ENCODE results near the gene ETV2. TPM values are rescaled to one million over a fixed set of nuclear protein-coding genes. Genes with fewer than 3 reads are reported as not detected.

ETV2 gene
- total and polyA plus RNA-seq, 7 experiments from 2014 or later, result 0.56 to 0.89 (median 0.70) TPM; not detected in 2

DNA sequence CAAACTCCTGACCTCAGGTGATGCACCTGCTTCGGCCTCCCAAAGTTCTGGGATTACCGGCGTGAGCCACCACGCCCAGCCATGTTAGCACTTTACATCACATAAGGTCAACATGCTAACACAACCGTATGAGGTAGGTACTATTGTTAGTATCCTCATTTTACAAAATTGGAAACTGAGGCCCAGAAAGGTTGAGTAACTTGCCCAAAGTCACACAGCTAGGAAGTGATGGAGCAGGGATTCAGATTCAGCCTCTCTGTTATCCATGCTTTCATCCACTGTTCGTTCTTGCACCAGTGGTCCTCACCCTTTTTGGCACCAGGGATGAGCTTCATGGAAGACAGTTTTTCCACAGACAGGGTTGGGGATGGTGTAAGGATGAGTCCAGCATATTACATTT is 15.2 kb downstream of the ETV2 start:
- H3K27ac Mint-ChIP-seq, result no peak overlapping the region
- H3K27me3 ChIP-seq (ENCODE audit: control insufficient read depth in 2 of 2, insufficient read depth in 2 of 2, low read length in 2 of 2), result no peaks in the 10 kb centered on the region
- ChIA-PET CTCF (no interaction called here), POLR2A (interaction anchor here (0.7 kb wide), 1 partner anchor 27 kb away, joined by 3 read pairs; no protein-coding TSS in a partner anchor)
- H3K4me3 Mint-ChIP-seq, result no peak overlapping the region
- ATAC-seq (no peak), DNase-seq (no peak)
- H3K27me3 Mint-ChIP-seq, result no peaks in the 10 kb centered on the region
- H3K9me3 ChIP-seq (ENCODE audit: control insufficient read depth in 2 of 3, low read length in 3 of 3), result no peaks in the 10 kb centered on the region
- no peak overlapping the region for H3K27ac ChIP-seq (ENCODE audit: low read depth, low read length)
- H3K4me3 ChIP-seq (ENCODE audit: low read length), result no peak overlapping the region
- H3K36me3 ChIP-seq (ENCODE audit: control insufficient read depth in 2 of 3, insufficient read depth in 3 of 3, low read length in 3 of 3), result peaks cover 0 to 57% (median 17%) of the 10 kb centered on the region in 3 experiments
- intact Hi-C loops (cut with micrococcal nuclease), result no loop called here
- peaks cover 2 to 24% (median 11%) of the 10 kb centered on the region in 7 donors for H3K4me1 Mint-ChIP-seq
- H3K9me3 Mint-ChIP-seq, result no peaks in the 10 kb centered on the region
- no peaks in the 10 kb centered on the region for H3K4me1 ChIP-seq (ENCODE audit: control insufficient read depth in 2 of 2, insufficient read depth in 2 of 2, low read length in 2 of 2)
- H3K36me3 Mint-ChIP-seq, result peaks cover 5 to 37% (median 21%) of the 10 kb centered on the region in 5 donors

- Mint-ChIP-seq H3K4me1 (peaks cover 0 to 28% (median 11%) of the 10 kb centered on the region in 7 donors), H3K9me3 (no peaks in the 10 kb centered on the region), H3K4me3 (no peak overlapping the region), H3K27me3 (no peaks in the 10 kb centered on the region), H3K36me3 (peaks cover 5 to 36% (median 24%) of the 10 kb centered on the region in 5 donors), H3K27ac (peak overlapping the region in 3 of 9 donors; percentile 3 to 37 (median 28))
- CTCF ChIA-PET, result interaction anchor here (0.7 kb wide), 1 partner anchor 13 kb away, joined by 5 read pairs; no protein-coding TSS in a partner anchor
- Histone ChIP-seq H3K9me3 (ENCODE audit: control insufficient read depth in 2 of 3, low read length in 3 of 3) (no peaks in the 10 kb centered on the region), H3K36me3 (ENCODE audit: control insufficient read depth in 2 of 3, insufficient read depth in 3 of 3, low read length in 3 of 3) (peaks cover 0 to 51% (median 17%) of the 10 kb centered on the region in 3 experiments), H3K4me3 (ENCODE audit: low read length) (no peak overlapping the region), H3K4me1 (ENCODE audit: control insufficient read depth in 2 of 2, insufficient read depth in 2 of 2, low read length in 2 of 2) (no peaks in the 10 kb centered on the region), H3K27me3 (ENCODE audit: control insufficient read depth in 2 of 2, insufficient read depth in 2 of 2, low read length in 2 of 2) (no peaks in the 10 kb centered on the region), H3K27ac (ENCODE audit: low read depth, low read length) (no peak overlapping the region)
- ATAC-seq (no peak), DNase-seq (no peak)
- intact Hi-C loops (cut with micrococcal nuclease), result no loop called here
- POLR2A ChIA-PET, result interaction anchor here (0.7 to 1.1 kb wide), 2 partner anchors 10 to 35 kb away, joined by 3 to 5 read pairs; partner anchors contain the start of gene COX6B1
These were observed 16.6 kb downstream of the ETV2 start for GRCh38 chr19:35657904-35658700.

- Histone ChIP-seq H3K4me3 (ENCODE audit: low read length) (no peak overlapping the region), H3K4me1 (ENCODE audit: control insufficient read depth in 2 of 2, insufficient read depth in 2 of 2, low read length in 2 of 2) (no peaks in the 10 kb centered on the region), H3K36me3 (ENCODE audit: control insufficient read depth in 2 of 3, insufficient read depth in 3 of 3, low read length in 3 of 3) (peaks cover 0 to 17% (median 0%) of the 10 kb centered on the region in 3 experiments), H3K9me3 (ENCODE audit: control insufficient read depth in 2 of 3, low read length in 3 of 3) (no peaks in the 10 kb centered on the region), H3K27me3 (ENCODE audit: control insufficient read depth in 2 of 2, insufficient read depth in 2 of 2, low read length in 2 of 2) (no peaks in the 10 kb centered on the region), H3K27ac (ENCODE audit: low read depth, low read length) (no peak overlapping the region)
- Mint-ChIP-seq H3K4me3 (no peak overlapping the region), H3K9me3 (no peaks in the 10 kb centered on the region), H3K36me3 (peaks cover 5 to 20% (median 15%) of the 10 kb centered on the region in 5 donors), H3K27ac (peak overlapping the region in 1 of 9 donors; percentile 4), H3K4me1 (peaks cover 0 to 17% (median 3%) of the 10 kb centered on the region in 7 donors), H3K27me3 (no peaks in the 10 kb centered on the region)
- intact Hi-C loops (cut with micrococcal nuclease), result no loop called here
- CTCF ChIA-PET, result no interaction called here
- no peak for ATAC-seq
- POLR2A ChIA-PET, result no interaction called here
- DNase-seq, result no peak
These were observed 20.4 kb downstream of the ETV2 start for GRCh38 chr19:35661995-35662340.

DNA sequence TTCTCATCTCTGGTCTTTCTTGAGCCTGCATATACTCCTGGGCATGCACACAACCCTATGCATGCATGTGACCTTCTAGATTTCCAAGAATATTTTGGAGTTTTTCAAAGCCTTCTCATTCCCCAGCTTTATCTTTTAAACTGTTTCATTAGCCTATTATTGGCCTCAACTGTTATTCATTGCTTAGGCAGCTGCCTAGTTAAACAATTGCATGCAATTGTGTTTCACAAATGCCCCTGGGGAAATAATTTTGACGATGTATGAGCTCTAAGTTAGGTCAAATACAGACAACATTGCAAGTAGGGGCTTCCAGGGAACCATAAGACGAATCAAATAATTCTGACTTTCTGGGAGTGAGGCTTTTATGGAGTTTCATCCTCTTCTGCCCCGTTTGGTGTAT is 22.4 kb downstream of the ETV2 start:
- ChIA-PET CTCF (no interaction called here), POLR2A (no interaction called here)
- no peaks in the 10 kb centered on the region for H3K9me3 Mint-ChIP-seq
- Histone ChIP-seq H3K4me3 (ENCODE audit: low read length) (no peak overlapping the region), H3K9me3 (ENCODE audit: control insufficient read depth in 2 of 3, low read length in 3 of 3) (no peaks in the 10 kb centered on the region), H3K36me3 (ENCODE audit: control insufficient read depth in 2 of 3, insufficient read depth in 3 of 3, low read length in 3 of 3) (no peaks in the 10 kb centered on the region), H3K27ac (ENCODE audit: low read depth, low read length) (no peak overlapping the region), H3K27me3 (ENCODE audit: control insufficient read depth in 2 of 2, insufficient read depth in 2 of 2, low read length in 2 of 2) (no peaks in the 10 kb centered on the region), H3K4me1 (ENCODE audit: control insufficient read depth in 2 of 2, insufficient read depth in 2 of 2, low read length in 2 of 2) (no peaks in the 10 kb centered on the region)
- H3K4me1 Mint-ChIP-seq, result peaks cover 0 to 11% (median 3%) of the 10 kb centered on the region in 7 donors
- H3K27ac Mint-ChIP-seq, result peak overlapping the region in 2 of 9 donors; percentile 16 to 51
- DNase-seq (no peak), ATAC-seq (no peak)
- intact Hi-C loops (cut with micrococcal nuclease), result no loop called here
- peaks cover 0 to 15% (median 8%) of the 10 kb centered on the region in 5 donors for H3K36me3 Mint-ChIP-seq
- H3K4me3 Mint-ChIP-seq, result no peak overlapping the region
- peaks cover 0 to 3% (median 0%) of the 10 kb centered on the region in 5 donors for H3K27me3 Mint-ChIP-seq

DNA sequence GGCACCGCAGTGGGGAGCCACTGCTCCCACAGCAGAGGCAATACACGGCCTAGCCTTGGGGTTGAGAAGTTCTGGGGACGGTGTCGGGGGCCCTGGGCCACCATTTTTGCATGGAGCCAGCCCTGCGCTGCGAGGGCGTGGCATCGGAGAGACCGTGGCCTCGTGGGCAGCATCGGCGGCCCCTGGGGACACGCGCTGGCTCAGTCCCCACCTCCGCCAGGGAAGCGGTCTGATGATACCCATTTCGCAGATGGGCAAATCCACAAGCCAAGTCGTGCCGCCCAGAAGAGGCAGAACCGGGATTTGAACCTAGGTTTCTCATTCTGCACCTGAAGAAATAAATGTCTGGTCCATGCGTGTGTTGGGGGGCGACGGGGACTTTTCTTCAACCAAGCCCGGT is 23.6 kb downstream of the ETV2 start:
- Mint-ChIP-seq H3K4me3 (no peak overlapping the region), H3K27me3 (peaks cover 0 to 12% (median 4%) of the 10 kb centered on the region in 5 donors), H3K27ac (peak overlapping the region in 1 of 9 donors; percentile 25), H3K36me3 (peaks cover 0 to 11% (median 3%) of the 10 kb centered on the region in 5 donors), H3K4me1 (peaks cover 0 to 8% (median 3%) of the 10 kb centered on the region in 7 donors), H3K9me3 (peaks cover 0 to 2% (median 0%) of the 10 kb centered on the region in 11 donors)
- Histone ChIP-seq H3K4me1 (ENCODE audit: control insufficient read depth in 2 of 2, insufficient read depth in 2 of 2, low read length in 2 of 2) (no peaks in the 10 kb centered on the region), H3K9me3 (ENCODE audit: control insufficient read depth in 2 of 3, low read length in 3 of 3) (no peaks in the 10 kb centered on the region), H3K27me3 (ENCODE audit: control insufficient read depth in 2 of 2, insufficient read depth in 2 of 2, low read length in 2 of 2) (no peaks in the 10 kb centered on the region), H3K27ac (ENCODE audit: low read depth, low read length) (no peak overlapping the region), H3K4me3 (ENCODE audit: low read length) (no peak overlapping the region), H3K36me3 (ENCODE audit: control insufficient read depth in 2 of 3, insufficient read depth in 3 of 3, low read length in 3 of 3) (no peaks in the 10 kb centered on the region)
- no peak for DNase-seq
- intact Hi-C loops (cut with micrococcal nuclease), result no loop called here
- ATAC-seq, result no peak
- POLR2A ChIA-PET, result no interaction called here
- CTCF ChIA-PET, result no interaction called here

DNA sequence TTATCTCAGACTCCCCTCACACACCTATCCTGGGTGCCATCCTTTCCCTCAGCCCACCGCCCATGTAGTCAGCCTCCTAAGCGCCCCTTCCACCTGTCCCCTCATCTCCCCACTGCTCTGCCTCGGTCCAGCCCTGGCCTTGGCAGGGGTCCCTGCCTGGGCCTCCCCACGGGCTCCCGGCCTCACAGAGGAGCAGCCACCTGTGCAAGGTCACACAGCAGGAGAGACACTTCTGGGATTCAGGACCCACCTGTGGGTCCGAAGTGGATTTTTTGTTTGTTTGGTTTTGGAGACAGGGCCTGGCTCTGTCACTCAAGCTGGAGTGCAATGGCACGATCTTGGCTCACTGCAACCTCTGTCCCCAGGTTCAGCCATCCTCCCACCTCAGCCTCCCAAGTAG is 24.1 kb downstream of the ETV2 start:
- H3K9me3 ChIP-seq (ENCODE audit: control insufficient read depth in 2 of 3, low read length in 3 of 3), result no peaks in the 10 kb centered on the region
- no peaks in the 10 kb centered on the region for H3K36me3 ChIP-seq (ENCODE audit: control insufficient read depth in 2 of 3, insufficient read depth in 3 of 3, low read length in 3 of 3)
- Mint-ChIP-seq H3K36me3 (peaks cover 0 to 11% (median 3%) of the 10 kb centered on the region in 5 donors), H3K4me1 (peaks cover 0 to 8% (median 3%) of the 10 kb centered on the region in 7 donors), H3K27me3 (peaks cover 0 to 13% (median 5%) of the 10 kb centered on the region in 5 donors), H3K4me3 (no peak overlapping the region), H3K27ac (no peak overlapping the region), H3K9me3 (peaks cover 0 to 2% (median 0%) of the 10 kb centered on the region in 11 donors)
- H3K4me3 ChIP-seq (ENCODE audit: low read length), result no peak overlapping the region
- no peak for ATAC-seq
- CTCF ChIA-PET, result no interaction called here
- H3K27ac ChIP-seq (ENCODE audit: low read depth, low read length), result no peak overlapping the region
- H3K4me1 ChIP-seq (ENCODE audit: control insufficient read depth in 2 of 2, insufficient read depth in 2 of 2, low read length in 2 of 2), result no peaks in the 10 kb centered on the region
- peaks cover 0 to under 1% of the 10 kb centered on the region in 2 donors for H3K27me3 ChIP-seq (ENCODE audit: control insufficient read depth in 2 of 2, insufficient read depth in 2 of 2, low read length in 2 of 2)
- POLR2A ChIA-PET, result no interaction called here
- intact Hi-C loops (cut with micrococcal nuclease), result no loop called here
- DNase-seq, result no peak
